HUES48 (cell line): Measurements from ENCODE around the gene ARHGAP32.

Experiments used
- H3K27ac ChIP-seq: one replicate; pipeline ENCODE4 v1.7.0; 2013; ENCODE audit warnings: low read depth, low read length, inconsistent platforms
- H3K27me3 ChIP-seq: 2 replicates; pipeline ENCODE4 v1.6.1; 2013; ENCODE audit warnings: mild to moderate bottlenecking, low read length; ENCODE audit not compliant: control insufficient read depth, insufficient read depth
- H3K36me3 ChIP-seq: 2 replicates; pipeline ENCODE4 v1.6.1; 2013; ENCODE audit warnings: low read length; ENCODE audit not compliant: control insufficient read depth, insufficient read depth
- H3K4me1 ChIP-seq: 2 replicates; pipeline ENCODE4 v1.6.1; 2013; ENCODE audit warnings: mild to moderate bottlenecking, low read length; ENCODE audit not compliant: control insufficient read depth, insufficient read depth
- H3K4me3 ChIP-seq: 2 replicates; pipeline ENCODE4 v1.5.1; 2013; ENCODE audit warnings: mild to moderate bottlenecking, low read depth, low read length
- H3K9ac ChIP-seq: 2 replicates; pipeline ENCODE4 v1.6.1; 2013; ENCODE audit warnings: mild to moderate bottlenecking, low read depth, low read length, moderate library complexity
- H3K9me3 ChIP-seq: 2 replicates; pipeline ENCODE4 v1.6.1; 2013; ENCODE audit warnings: low read length; ENCODE audit not compliant: control insufficient read depth, insufficient read depth

The ARHGAP32 gene

DNA sequence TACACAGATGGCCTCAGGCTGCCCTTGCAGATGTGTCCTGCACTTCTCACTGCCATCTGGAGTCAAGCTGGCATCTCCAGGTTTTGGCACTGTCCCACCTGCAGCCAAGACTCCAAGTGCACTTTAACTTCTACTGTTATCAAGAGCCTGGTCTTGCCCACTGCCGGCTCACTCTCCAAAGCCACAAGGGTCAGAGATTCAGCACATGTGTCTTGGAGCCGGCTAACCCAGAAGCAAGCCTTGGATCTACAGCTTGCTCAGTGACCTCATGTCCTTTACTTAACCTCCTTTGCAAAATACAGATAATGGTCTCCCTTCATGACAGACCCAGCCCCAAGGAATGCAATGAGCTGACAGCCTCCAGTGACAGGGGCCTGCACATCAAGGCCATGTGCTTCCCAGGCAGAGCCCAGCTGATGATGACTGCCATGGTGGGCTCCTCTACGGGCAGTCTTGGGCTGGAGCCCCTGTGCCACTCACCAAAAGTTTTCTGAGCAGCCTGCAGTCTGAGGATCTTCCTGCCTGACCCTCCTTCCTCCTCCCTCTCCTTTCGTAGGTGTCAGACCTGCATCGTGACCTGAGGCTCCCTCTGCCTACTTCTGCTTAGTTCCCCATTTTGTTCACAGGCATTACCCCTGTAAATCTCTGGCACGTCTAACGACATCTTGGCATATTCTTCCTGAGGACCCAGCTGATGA lies 258.5 kb downstream of the ARHGAP32 start:
- Histone ChIP-seq H3K27ac (no peak overlapping the region), H3K36me3 (no peaks in the 10 kb centered on the region), H3K9me3 (no peaks in the 10 kb centered on the region), H3K9ac (no peak overlapping the region), H3K27me3 (peaks cover 47% of the 10 kb centered on the region), H3K4me1 (peaks cover 22% of the 10 kb centered on the region), H3K4me3 (no peak overlapping the region)

DNA sequence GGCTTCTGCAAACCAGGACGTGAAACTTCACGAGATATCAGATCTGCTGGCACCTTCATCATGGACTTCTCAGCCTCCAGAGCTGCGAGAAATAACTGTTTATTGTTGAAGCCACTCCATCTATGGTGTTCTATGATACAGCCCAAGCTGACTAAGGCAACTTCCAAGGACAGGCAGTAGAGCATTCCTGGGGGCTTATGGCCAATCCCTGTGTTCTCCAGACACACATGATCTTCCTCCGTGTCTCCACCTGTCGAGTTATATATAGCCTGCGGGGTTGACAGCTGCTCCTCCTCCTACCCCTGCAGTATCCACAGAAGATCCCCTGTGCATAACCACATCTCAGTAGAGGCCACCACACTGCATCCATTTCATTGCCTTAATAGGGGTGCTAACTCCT lies 260.5 kb downstream of the ARHGAP32 start:
- H3K36me3 ChIP-seq: no peaks in the 10 kb centered on the region
- no peak overlapping the region for H3K4me3 ChIP-seq
- no peaks in the 10 kb centered on the region for H3K9me3 ChIP-seq
- H3K27ac ChIP-seq: no peak overlapping the region
- H3K27me3 ChIP-seq: peaks cover 67% of the 10 kb centered on the region
- H3K9ac ChIP-seq: no peak overlapping the region
- peaks cover 30% of the 10 kb centered on the region for H3K4me1 ChIP-seq

DNA sequence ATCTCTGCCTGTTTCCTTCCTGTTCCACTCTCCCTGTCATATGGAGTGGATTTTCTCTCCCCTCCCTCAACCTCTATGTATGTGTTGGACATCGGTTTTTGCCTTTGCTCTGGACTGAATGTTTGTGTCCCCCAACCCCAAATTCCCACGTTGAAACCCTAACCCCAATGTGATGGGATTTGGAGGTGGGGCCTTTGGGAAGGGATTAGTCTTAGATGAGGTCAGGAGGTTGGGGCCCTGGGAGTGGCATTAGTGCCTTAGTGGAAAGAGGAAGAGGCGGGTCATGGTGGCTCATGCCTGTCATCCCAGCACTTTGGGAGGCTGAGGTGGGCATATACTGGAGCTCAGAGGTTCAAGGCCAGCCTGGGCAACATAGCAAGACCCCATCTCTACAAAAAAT lies 261.1 kb downstream of the ARHGAP32 start:
- Histone ChIP-seq H3K9me3 (no peaks in the 10 kb centered on the region), H3K4me3 (no peak overlapping the region), H3K27ac (no peak overlapping the region), H3K4me1 (peaks cover 31% of the 10 kb centered on the region), H3K27me3 (peaks cover 72% of the 10 kb centered on the region), H3K9ac (no peak overlapping the region), H3K36me3 (no peaks in the 10 kb centered on the region)

DNA sequence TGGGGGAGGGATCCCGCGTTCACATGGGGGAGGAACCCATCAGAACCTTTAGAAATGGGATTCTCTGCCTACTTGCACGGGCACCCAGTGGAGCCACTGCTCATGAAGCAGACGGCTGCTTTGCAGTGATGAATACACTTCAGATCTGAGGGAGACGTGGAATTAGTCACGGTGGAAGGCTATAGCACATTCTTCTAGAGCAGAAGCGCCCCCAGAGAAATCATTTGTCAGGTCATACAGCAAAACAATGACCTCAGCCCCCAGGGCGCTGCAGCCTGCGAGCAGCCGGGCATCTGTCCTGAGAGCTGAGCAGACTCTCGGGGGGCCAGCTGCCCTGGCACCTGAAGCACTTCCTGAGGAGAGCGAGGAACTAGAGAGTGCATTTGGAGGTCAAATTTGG lies 262.1 kb downstream of the ARHGAP32 start:
- peaks cover 37% of the 10 kb centered on the region for H3K4me1 ChIP-seq
- no peak overlapping the region for H3K9ac ChIP-seq
- no peak overlapping the region for H3K4me3 ChIP-seq
- H3K27me3 ChIP-seq: peaks cover 82% of the 10 kb centered on the region
- no peak overlapping the region for H3K27ac ChIP-seq
- no peaks in the 10 kb centered on the region for H3K9me3 ChIP-seq
- H3K36me3 ChIP-seq: no peaks in the 10 kb centered on the region

DNA sequence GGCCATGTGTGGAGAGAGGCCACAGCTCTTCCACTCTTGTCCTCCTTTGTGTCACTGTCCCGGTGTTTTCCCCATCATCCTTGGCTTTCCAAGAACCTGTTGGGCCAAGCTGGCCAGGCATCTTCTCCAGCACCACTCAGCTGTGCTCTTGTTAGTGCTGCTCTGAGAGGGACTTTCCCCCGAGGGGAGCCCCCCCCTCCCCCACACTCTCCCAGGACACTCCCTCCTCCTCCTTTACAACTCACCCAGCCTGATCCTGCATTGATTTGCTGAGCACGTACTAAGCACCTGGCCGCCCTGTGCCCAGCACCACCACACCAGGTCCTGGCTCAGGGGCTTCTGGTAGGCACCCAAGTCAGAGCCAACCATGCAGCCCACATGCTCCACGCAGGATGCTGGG lies 262.7 kb downstream of the ARHGAP32 start:
- no peak overlapping the region for H3K9ac ChIP-seq
- H3K4me1 ChIP-seq: peaks cover 37% of the 10 kb centered on the region
- no peaks in the 10 kb centered on the region for H3K9me3 ChIP-seq
- no peak overlapping the region for H3K4me3 ChIP-seq
- no peak overlapping the region for H3K27ac ChIP-seq
- no peaks in the 10 kb centered on the region for H3K36me3 ChIP-seq
- peaks cover 82% of the 10 kb centered on the region for H3K27me3 ChIP-seq

DNA sequence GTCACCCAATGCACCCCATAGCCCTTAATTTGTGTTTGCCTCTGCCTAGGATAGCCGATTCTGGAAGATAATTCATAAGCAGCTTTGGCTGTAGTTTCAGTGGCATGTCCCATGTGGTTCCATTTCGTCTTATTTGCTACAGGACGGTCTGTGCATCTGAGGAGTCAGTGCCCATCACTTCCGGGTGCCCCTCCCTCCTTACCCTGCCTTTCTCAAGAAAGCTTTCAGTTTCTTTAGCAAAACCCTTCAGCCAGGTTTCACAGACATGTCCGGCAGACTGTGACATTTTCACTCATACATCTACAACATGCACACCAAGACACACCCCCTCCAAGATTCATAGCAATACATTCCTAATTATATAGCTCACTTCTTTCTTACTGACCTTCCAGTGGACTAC lies 263.7 kb downstream of the ARHGAP32 start:
- H3K4me3 ChIP-seq: no peak overlapping the region
- H3K27ac ChIP-seq: no peak overlapping the region
- peaks cover 79% of the 10 kb centered on the region for H3K27me3 ChIP-seq
- H3K36me3 ChIP-seq: no peaks in the 10 kb centered on the region
- H3K9me3 ChIP-seq: no peaks in the 10 kb centered on the region
- no peak overlapping the region for H3K9ac ChIP-seq
- peaks cover 40% of the 10 kb centered on the region for H3K4me1 ChIP-seq

DNA sequence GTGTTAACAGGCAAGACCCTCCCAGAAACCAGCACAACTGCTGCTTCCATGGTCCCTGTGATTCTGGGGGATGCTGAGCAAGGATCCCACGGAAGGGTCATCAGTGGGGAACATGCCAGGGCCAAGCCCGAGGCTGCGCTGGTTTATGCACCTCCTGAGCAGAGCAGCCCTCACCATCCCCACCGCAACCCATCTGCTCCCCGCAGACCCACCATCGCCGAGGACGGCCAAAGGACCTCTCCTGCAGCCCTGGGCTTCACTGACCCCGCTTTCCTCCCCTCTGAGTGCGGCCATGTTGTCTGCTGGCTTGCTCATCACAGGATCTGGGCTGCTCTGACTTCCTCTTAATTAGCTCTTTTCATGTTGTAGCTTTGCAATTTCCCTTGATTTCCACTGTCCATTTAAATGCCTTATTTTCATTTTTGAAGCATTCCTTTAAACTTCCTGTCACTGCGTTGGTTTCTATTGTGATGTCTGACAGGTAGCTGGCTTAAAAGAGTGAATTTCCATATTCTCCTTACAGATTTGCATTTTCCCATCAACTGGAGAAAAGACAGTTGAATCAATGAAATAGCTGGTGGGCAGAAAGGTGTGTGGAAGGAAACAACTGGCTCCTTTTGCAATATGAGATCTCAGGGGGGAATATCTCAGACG lies 264.3 kb downstream of the ARHGAP32 start:
- no peaks in the 10 kb centered on the region for H3K9me3 ChIP-seq
- H3K4me1 ChIP-seq: peaks cover 40% of the 10 kb centered on the region
- no peaks in the 10 kb centered on the region for H3K36me3 ChIP-seq
- no peak overlapping the region for H3K27ac ChIP-seq
- no peak overlapping the region for H3K9ac ChIP-seq
- H3K4me3 ChIP-seq: no peak overlapping the region
- H3K27me3 ChIP-seq: peaks cover 73% of the 10 kb centered on the region

DNA sequence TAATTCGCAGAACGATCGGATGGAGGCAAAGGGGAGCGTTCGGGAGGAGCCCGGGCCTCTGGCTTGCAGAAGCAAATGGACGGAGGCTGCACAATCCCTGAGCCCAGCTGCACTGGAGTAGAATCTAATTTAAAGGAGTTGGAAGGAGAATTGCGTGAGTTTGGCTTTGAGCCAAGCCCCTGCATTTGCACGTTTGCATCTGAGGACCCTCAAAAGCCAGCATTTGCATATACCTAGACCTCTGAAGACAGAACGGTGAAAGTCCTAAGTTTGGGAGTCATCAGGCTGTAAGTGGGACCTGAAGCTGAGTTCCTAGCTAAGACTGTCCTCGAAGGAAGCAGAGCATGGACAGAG lies 265.0 kb downstream of the ARHGAP32 start:
- no peak overlapping the region for H3K27ac ChIP-seq
- no peak overlapping the region for H3K4me3 ChIP-seq
- H3K36me3 ChIP-seq: no peaks in the 10 kb centered on the region
- peaks cover 40% of the 10 kb centered on the region for H3K4me1 ChIP-seq
- no peaks in the 10 kb centered on the region for H3K9me3 ChIP-seq
- H3K9ac ChIP-seq: no peak overlapping the region
- H3K27me3 ChIP-seq: peaks cover 68% of the 10 kb centered on the region

DNA sequence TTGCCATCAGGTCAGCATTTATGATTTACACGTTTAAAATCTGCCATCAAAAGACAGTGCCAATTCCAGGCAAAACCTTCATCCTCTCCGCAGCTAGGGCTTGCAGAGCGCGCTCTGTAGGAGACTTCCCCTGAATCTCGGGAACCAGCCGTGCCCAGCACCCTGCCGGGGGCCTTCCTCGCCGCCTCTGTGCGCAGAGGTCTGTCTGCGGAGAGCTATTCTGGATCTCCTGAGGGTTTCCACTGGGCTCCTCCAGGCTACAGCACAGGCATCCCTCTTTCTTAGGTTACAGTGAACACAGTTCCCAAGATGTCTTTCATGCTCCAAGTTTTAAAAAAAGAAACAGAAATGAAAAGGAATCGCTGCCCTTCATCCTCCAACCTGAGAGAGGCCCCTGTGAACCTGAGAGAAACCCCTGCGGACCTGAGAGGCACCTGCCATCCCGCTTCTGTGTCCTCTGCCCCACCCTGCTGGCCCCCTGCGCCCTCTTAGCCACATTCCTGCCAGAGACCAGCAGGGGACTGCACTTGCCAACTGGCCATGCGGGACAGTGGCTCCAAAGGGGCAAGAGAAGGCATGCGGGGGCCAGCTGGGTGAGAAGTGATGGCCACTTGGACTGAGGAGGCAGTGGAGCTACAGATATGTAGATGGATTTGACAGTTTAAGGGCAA lies 265.6 kb downstream of the ARHGAP32 start:
- Histone ChIP-seq H3K27ac (no peak overlapping the region), H3K4me1 (peaks cover 40% of the 10 kb centered on the region), H3K9ac (no peak overlapping the region), H3K36me3 (no peaks in the 10 kb centered on the region), H3K27me3 (peaks cover 63% of the 10 kb centered on the region), H3K9me3 (no peaks in the 10 kb centered on the region), H3K4me3 (no peak overlapping the region)

DNA sequence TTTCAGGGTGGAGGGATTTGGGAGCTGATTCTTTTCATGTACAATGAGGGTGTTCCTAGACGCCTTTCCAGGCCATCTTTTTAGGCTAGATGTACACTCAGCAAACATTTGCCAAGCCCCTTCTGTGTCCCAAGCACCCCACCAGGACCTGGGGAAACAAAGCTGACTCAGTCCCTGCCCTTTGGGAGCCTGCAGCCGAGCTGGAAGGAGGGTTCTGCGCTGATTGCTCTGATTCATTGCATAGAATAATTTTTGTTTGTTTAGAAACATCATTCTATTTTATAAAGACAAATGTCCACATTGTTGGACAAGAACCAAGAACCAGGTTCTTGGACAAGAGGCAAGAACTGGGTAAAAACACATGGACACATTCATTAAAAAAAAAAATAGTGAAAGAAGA lies 266.1 kb downstream of the ARHGAP32 start:
- Histone ChIP-seq H3K27ac (no peak overlapping the region), H3K9me3 (no peaks in the 10 kb centered on the region), H3K27me3 (peaks cover 59% of the 10 kb centered on the region), H3K4me3 (no peak overlapping the region), H3K9ac (no peak overlapping the region), H3K36me3 (no peaks in the 10 kb centered on the region), H3K4me1 (peaks cover 40% of the 10 kb centered on the region)

DNA sequence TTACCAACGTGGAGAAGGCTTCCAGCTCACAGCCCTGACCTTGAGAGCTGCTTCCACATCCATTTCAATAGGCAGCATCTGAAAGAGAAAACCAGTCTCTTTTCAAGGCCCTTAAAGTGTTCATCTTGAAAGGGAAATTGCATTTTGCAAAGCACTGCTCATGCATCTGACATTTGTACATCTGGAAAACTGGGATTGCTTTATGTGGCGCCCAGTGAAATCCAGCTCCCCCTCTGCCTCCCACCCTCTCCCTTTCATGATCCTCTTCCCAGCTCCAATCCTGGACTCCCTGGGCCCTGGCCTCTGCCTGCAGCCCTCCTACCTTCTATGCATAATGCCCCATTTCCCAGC lies 266.9 kb downstream of the ARHGAP32 start:
- no peaks in the 10 kb centered on the region for H3K36me3 ChIP-seq
- H3K9me3 ChIP-seq: no peaks in the 10 kb centered on the region
- H3K4me3 ChIP-seq: no peak overlapping the region
- H3K9ac ChIP-seq: no peak overlapping the region
- peaks cover 59% of the 10 kb centered on the region for H3K27me3 ChIP-seq
- H3K27ac ChIP-seq: no peak overlapping the region
- H3K4me1 ChIP-seq: peaks cover 40% of the 10 kb centered on the region
